HG02610 (cell line): Measurements from ENCODE around the gene PRLH.
"Not testable (repeated sequence)": the region's sequence is repeated elsewhere in the genome, so short reads cannot be mapped to it uniquely, and the experiment has no call there.

ENCODE experiments used
- ATAC-seq: cut with Tn5 transposase; IDR thresholded peaks from one replicate; pipeline ENCODE4 v1.9.1; 2021; ENCODE audit warnings: mild to moderate bottlenecking, moderate library complexity; ENCODE audit not compliant: unreplicated experiment

The PRLH gene

GRCh38 chr2:237599465-237600110 is 33.2 kb downstream of the PRLH start:
- ATAC-seq, result no peak

GRCh38 chr2:237600205-237600846 is 34.0 kb downstream of the PRLH start:
- no peak for ATAC-seq

- ATAC-seq, result no peak
Observed at GRCh38 chr2:237601453-237602116, 35.2 kb downstream of the PRLH start.

DNA sequence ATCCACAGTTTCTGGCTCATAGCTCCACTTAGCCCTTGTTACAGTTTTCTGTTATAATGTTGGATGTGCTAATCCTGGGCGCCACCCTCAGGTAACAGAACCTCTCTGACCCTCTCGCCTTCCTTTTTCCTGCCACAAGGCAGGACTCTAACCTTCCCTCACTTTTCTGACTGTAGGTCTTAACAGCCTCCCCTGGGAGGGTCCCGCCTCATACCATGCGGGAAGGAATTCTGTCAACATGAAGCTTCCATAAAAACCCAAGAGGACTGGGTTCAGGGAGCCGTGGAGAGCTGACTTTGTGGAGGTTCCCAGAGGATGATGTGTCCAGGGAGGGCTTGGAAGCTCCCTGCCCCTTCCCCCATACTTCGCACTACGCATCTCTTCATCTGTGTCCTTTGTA is 36.0 kb downstream of the PRLH start:
- ATAC-seq, result no peak

DNA sequence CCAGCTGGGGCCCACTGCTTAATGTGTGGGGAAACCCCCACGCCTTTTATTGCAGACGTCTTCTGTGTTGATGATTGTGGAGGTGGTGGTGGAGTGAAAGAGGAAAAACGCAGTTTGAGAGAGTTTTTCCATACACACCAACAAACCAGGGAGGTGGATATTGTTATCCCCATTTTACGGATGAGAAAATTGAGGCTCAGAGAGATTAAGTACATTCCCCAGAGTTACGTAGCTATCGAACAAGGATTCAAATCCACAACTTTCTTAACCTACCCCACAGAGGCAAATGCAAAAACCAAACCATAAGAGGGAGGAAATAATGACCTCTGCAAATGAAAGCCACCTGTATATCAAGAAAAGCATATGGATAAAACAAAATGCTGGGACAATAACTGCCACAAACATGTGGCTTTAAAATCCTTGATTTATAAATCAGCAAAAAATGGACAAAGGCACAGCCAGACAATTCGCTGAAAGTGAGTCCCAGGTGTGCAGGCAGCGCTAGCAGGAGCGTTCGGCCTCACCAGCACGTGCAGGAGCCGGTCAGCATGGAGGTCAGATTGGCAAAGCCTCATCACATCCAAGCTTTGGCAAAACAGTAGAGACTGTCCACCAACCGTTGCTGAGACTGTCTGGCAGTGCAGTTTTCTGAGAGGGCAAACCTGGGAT is 36.8 kb downstream of the PRLH start:
- ATAC-seq, result no peak

- no peak for ATAC-seq
Observed at GRCh38 chr2:237603718-237604362, 37.5 kb downstream of the PRLH start.

DNA sequence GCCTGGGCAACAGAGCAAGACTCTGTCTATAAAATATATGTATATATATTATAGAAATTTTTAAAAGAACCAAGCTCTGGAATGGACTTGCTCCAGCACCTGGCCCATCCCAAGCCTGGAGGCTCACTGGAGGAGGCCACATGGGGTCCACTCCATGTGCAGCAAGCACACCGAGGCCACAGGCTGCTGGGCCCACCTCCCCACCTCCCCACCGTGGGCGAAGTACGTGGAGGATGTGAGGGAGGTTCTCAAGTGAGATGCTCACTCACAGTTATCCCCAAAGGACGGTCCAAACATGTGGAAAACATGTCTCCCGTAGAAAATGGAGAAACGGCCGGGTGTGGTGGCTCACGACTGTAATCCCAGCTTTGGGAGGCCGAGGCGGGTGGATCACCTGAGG is 38.0 kb downstream of the PRLH start:
- no peak for ATAC-seq

- no peak for ATAC-seq
Observed at GRCh38 chr2:237604960-237605359, 38.6 kb downstream of the PRLH start.

DNA sequence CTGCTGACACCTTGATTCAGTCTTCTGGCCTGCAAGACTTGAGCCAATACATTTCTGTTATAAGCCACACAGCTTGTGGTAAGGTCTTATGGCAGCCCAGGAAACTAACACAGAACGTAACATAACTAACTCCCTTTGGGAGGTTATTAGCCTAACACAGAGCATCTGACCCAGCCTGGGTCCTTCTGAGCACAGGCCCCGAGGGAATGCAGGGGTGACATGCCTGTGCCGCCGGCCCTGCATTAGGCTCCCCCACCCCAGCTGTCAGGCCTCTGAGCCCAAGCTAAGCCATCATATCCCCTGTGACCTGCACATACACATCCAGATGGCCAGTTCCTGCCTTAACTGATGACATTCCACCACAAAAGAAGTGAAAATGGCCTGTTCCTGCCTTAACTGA is 40.1 kb downstream of the PRLH start:
- not testable (repeated sequence) for ATAC-seq

- ATAC-seq, result no peak
Observed at GRCh38 chr2:237612527-237613357, 46.4 kb downstream of the PRLH start.

- ATAC-seq, result no peak
Observed at GRCh38 chr2:237613679-237614078, 47.3 kb downstream of the PRLH start.

GRCh38 chr2:237614151-237614720 is 47.9 kb downstream of the PRLH start:
- ATAC-seq, result no peak

GRCh38 chr2:237615631-237616249 is 49.4 kb downstream of the PRLH start:
- no peak for ATAC-seq

- ATAC-seq, result no peak
Observed at GRCh38 chr2:237616373-237616733, 50.0 kb downstream of the PRLH start.
